Loucy (cell line): ENCODE measurements around the gene PON1.
A peak's percentile ranks its signal among the peaks of the same experiment; 100 is the strongest.

ENCODE experiments used
- H2AFZ ChIP-seq: fragments of 200-600 bp; sonication (generic); 2 replicates; pipeline ENCODE4 v1.6.0; 2016; ENCODE audit warnings: antibody characterized with exemption, mild to moderate bottlenecking, low read length, moderate library complexity
- H3F3A ChIP-seq: fragments of 200-600 bp; 2 replicates; pipeline ENCODE4 v1.6.0; 2016; ENCODE audit warnings: antibody characterized with exemption, low read depth, mild to moderate bottlenecking
- H3K27me3 ChIP-seq: fragments of 200-600 bp; sonication (generic); 2 replicates; pipeline ENCODE4 v1.6.1; 2014; ENCODE audit warnings: low read length, mild to moderate bottlenecking; ENCODE audit not compliant: insufficient read depth, poor library complexity, severe bottlenecking
- H3K36me3 ChIP-seq: fragments of 200-600 bp; sonication (generic); 2 replicates; pipeline ENCODE4 v1.6.1; 2016; ENCODE audit warnings: low read length; ENCODE audit not compliant: insufficient read depth
- H3K4me1 ChIP-seq: fragments of 200-600 bp; sonication (generic); 2 replicates; pipeline ENCODE4 v1.5.1; 2014; ENCODE audit warnings: low read length, mild to moderate bottlenecking; ENCODE audit not compliant: insufficient read depth, poor library complexity, severe bottlenecking
- H3K4me2 ChIP-seq: fragments of 200-600 bp; sonication (generic); 2 replicates; pipeline ENCODE4 v1.6.0; 2014; ENCODE audit warnings: antibody characterized with exemption, low read length, low read depth, mild to moderate bottlenecking; ENCODE audit not compliant: poor library complexity, severe bottlenecking
- H3K4me3 ChIP-seq: fragments of 200-600 bp; sonication (generic); 2 replicates; pipeline ENCODE4 v1.5.1; 2014; ENCODE audit warnings: low read length, mild to moderate bottlenecking, mixed read lengths; ENCODE audit not compliant: poor library complexity, severe bottlenecking
- H3K79me2 ChIP-seq: fragments of 200-600 bp; sonication (generic); 2 replicates; pipeline ENCODE4 v1.6.1; 2014; ENCODE audit warnings: low read length; ENCODE audit not compliant: insufficient read depth
- H3K9ac ChIP-seq: fragments of 200-600 bp; sonication (generic); 2 replicates; pipeline ENCODE4 v1.6.0; 2014; ENCODE audit warnings: mild to moderate bottlenecking, low read depth, low read length, moderate library complexity; ENCODE audit not compliant: poor library complexity, severe bottlenecking
- H3K9me2 ChIP-seq: fragments of 200-600 bp; sonication (generic); replicated peaks from 2 replicates; pipeline ENCODE4 v1.6.1; 2016; ENCODE audit warnings: low read depth, low read length, mixed read lengths
- H3K9me3 ChIP-seq: fragments of 200-600 bp; sonication (generic); 2 replicates; pipeline ENCODE4 v1.6.1; 2014; ENCODE audit warnings: mild to moderate bottlenecking, antibody characterized with exemption, low read length, low read depth; ENCODE audit not compliant: insufficient read depth
- H4K20me1 ChIP-seq: fragments of 200-600 bp; sonication (generic); 2 replicates; pipeline ENCODE4 v1.6.0; 2014; ENCODE audit warnings: antibody characterized with exemption, low read length, mild to moderate bottlenecking; ENCODE audit not compliant: insufficient read depth, poor library complexity, severe bottlenecking
- EZH2phosphoT487 ChIP-seq: fragments of 200-600 bp; IDR thresholded peaks from 2 replicates; pipeline ENCODE4 v1.6.1; 2018; ENCODE audit warnings: antibody characterized with exemption, mild to moderate bottlenecking, moderate library complexity, borderline replicate concordance
- TF ChIP-seq, protein P1 (sequence below): fragments of 200-600 bp; sonication (generic); conservative IDR thresholded peaks from 2 replicates; pipeline ENCODE4 v1.5.1; 2014; ENCODE audit warnings: mild to moderate bottlenecking, antibody characterized with exemption, low read length

Gene PON1

DNA sequence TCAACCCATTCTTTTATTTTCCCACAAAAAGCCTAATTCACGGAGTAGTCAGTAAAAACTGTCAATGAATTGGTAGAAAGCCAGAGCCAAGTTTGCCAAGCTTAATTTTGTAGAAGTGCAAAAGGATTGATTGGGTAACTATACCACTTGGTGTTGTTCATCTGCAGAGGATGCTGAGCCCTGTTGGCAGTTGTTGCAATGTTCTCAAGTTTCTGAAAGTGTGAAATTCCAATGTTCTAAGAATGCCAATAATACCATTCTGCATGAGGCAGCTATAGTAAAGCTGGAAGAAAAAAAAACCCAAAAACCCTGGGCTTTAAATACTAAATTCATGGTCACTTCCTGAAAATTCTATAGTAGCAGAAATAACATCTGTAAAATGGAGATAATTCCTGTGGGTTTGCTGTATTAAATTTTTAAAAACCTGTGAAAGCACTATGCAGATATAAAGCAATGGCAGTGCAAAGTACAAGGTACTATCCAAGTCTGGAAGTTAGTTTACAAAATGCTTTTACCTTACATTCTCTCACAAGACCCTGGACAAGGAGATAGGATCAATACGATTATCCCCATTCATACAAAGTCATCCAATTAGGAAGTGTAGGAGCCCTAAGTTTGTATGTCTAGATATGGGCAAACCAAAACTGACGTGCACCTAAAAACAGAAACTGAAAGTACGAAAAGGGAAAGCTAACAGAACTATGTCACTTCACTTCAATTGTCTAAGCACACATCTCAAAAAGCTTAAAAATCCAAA lies 6.0 kb upstream of the PON1 start:
- H3K36me3 ChIP-seq = no peaks in the 10 kb centered on the region
- H3K4me1 ChIP-seq = peaks cover 16% of the 10 kb centered on the region
- no peaks in the 10 kb centered on the region for H3K9me3 ChIP-seq
- no peaks in the 10 kb centered on the region for H3K27me3 ChIP-seq
- no peaks in the 10 kb centered on the region for H3F3A ChIP-seq
- no peak for TF ChIP-seq EZH2phosphoT487
- TF ChIP-seq, protein P1, sequence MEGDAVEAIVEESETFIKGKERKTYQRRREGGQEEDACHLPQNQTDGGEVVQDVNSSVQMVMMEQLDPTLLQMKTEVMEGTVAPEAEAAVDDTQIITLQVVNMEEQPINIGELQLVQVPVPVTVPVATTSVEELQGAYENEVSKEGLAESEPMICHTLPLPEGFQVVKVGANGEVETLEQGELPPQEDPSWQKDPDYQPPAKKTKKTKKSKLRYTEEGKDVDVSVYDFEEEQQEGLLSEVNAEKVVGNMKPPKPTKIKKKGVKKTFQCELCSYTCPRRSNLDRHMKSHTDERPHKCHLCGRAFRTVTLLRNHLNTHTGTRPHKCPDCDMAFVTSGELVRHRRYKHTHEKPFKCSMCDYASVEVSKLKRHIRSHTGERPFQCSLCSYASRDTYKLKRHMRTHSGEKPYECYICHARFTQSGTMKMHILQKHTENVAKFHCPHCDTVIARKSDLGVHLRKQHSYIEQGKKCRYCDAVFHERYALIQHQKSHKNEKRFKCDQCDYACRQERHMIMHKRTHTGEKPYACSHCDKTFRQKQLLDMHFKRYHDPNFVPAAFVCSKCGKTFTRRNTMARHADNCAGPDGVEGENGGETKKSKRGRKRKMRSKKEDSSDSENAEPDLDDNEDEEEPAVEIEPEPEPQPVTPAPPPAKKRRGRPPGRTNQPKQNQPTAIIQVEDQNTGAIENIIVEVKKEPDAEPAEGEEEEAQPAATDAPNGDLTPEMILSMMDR = no peak
- H2AFZ ChIP-seq = peak overlapping the region; percentile 89
- no peaks in the 10 kb centered on the region for H3K79me2 ChIP-seq
- H3K4me3 ChIP-seq = peak overlapping the region; percentile 70
- H4K20me1 ChIP-seq = no peaks in the 10 kb centered on the region
- H3K9me2 ChIP-seq = no peaks in the 10 kb centered on the region
- H3K4me2 ChIP-seq = peak overlapping the region; percentile 82
- peak overlapping the region; percentile 66 for H3K9ac ChIP-seq

DNA sequence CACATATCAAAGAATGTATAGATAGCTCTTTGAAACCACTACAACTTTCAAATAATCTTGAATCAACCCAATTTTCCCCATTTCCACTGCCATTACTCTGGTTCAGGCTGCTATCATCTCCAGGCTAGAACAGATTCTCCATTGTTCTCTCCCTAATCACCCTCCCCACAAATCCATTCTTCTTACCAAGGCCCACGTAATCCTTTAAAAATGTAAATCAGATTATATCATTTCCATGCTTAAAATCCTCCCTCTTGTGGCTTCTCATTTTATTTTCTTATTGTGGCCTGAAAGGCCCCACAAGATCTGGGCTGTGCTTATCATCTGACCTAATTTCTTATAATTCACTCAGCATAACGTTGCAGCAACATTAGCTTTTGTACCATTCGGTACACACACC lies 3.0 kb upstream of the PON1 start:
- Histone ChIP-seq H3K36me3 (no peaks in the 10 kb centered on the region), H2AFZ (no peak overlapping the region), H4K20me1 (no peaks in the 10 kb centered on the region), H3K4me3 (no peak overlapping the region), H3K9me3 (no peaks in the 10 kb centered on the region), H3K9me2 (no peaks in the 10 kb centered on the region), H3K79me2 (no peaks in the 10 kb centered on the region), H3K4me1 (peaks cover 16% of the 10 kb centered on the region), H3K27me3 (no peaks in the 10 kb centered on the region), H3K4me2 (no peak overlapping the region), H3K9ac (no peak overlapping the region), H3F3A (no peaks in the 10 kb centered on the region)
- TF ChIP-seq, protein P1 = no peak
- no peak for TF ChIP-seq EZH2phosphoT487

DNA sequence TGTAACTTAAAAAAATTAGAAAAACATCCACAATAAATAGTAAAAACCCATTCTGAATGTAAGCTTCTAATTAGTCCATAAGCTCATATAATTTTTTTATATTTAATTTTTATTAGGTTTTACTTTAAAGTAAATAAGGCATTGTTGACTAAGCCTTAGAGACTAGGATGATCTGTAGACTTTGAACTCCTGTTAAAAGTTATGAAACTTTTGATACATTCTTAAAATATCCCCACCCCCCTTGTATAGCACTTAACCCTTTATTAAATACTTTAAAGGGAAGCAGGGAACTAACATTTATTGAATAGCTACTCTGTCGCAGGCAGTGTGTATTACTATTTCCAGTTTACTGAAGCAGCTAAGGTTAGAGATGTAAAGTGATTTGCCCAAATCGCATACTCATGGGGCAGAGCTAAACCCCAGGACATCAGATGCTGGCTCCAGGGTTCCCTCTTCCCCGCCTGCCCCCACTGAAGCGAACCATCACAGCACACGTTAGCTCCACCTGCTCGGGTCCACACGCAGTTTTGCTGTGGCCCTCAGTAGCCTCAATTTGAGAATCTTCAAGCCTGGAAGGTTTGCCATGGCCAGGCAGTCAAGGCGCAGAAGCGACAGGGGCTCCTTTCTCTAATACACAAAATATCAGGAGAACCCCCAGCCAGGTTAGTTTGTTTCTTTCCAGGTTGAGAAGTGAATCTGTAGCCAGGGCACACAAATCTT lies 762 bp downstream of the PON1 start:
- Histone ChIP-seq H3K9ac (no peak overlapping the region), H3K9me3 (no peaks in the 10 kb centered on the region), H2AFZ (peak overlapping the region; percentile 11; the same call in 1 of the 2 replicates), H3F3A (no peaks in the 10 kb centered on the region), H4K20me1 (no peaks in the 10 kb centered on the region), H3K79me2 (no peaks in the 10 kb centered on the region), H3K4me1 (no peaks in the 10 kb centered on the region), H3K27me3 (no peaks in the 10 kb centered on the region), H3K4me3 (peak overlapping the region; percentile 36), H3K4me2 (peak overlapping the region; percentile 17), H3K9me2 (no peaks in the 10 kb centered on the region), H3K36me3 (no peaks in the 10 kb centered on the region)
- TF ChIP-seq, protein P1 = no peak
- no peak for TF ChIP-seq EZH2phosphoT487
